Suprapubic skin (tissue), 3 donors: ENCODE measurements around the gene DRP2.

Source experiments
- CTCF ChIP-seq, 2 donors: fragments of 200-600 bp in 1 of 2; fragments of 450-650 bp in 1 of 2; sonication (generic) in 1 of 2; IDR thresholded peaks; one replicate each; pipeline ENCODE4 v1.5.1; 2016 to 2019; ENCODE audit warnings: antibody characterized with exemption in 2 of 2, mild to moderate bottlenecking in 1 of 2, moderate library complexity in 1 of 2
- POLR2AphosphoS5 ChIP-seq, 3 donors: sonication (generic); formaldehyde crosslinking; IDR thresholded peaks; one replicate each; pipeline ENCODE4 v1.6.1; 2017; ENCODE audit warnings: antibody characterized with exemption in 3 of 3

DNA sequence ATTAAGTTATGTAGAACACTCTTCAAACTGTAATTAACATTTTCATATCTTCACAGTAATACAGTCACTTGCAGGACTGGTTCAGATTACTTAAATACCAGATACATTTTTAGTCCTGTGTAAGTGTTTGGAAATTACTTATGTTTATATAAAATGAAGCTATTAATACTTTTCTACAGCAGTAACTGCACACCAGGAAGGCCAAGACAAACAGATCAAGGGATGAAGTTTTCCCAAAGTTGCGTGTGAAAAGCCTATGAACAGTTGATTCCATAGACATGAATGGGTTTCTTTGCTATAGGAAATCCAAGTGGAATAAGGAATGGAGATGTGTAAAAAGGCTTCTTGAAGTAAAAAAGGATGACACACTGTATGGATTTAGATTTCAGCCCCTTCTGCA, 28.9 kb upstream of the DRP2 start:
- TF ChIP-seq POLR2AphosphoS5 (IDR thresholded peaks at IDR 0.05) (no peak), CTCF (IDR thresholded peaks at IDR 0.05) (no peak)
